HUDEP-2 (cell line): ENCODE measurements around the gene ATF1.
"Not testable (repeated sequence)": the region's sequence is repeated elsewhere in the genome, so short reads cannot be mapped to it uniquely, and the experiment has no call there.

Experiments used
- DNase-seq, 76 experiments: peaks; one replicate each; lab custom pipeline; 2025; ENCODE audit not compliant: unreplicated experiment in 76 of 76; lab: John Stamatoyannopoulos, UW

The ATF1 gene

DNA sequence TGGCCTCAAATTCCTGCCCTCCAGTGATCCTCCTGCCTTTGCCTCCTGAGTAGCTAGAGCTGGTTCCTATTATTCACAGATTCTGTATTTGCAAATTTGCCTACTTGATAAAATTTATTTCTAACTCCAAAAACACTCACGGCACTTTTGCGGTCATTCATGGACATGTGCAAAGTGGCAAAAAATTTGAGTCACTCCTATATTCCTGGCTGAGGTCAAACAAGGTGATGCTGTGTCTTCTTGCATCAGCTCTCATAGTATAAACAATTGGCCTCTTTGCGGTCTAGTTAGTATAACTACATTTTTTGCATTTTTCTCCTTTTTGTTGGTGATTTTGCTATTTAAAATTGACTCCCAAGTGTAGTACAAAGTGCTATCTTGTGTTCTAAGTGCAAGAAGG lies 24.7 kb downstream of the ATF1 start:
- no peak for DNase-seq

DNA sequence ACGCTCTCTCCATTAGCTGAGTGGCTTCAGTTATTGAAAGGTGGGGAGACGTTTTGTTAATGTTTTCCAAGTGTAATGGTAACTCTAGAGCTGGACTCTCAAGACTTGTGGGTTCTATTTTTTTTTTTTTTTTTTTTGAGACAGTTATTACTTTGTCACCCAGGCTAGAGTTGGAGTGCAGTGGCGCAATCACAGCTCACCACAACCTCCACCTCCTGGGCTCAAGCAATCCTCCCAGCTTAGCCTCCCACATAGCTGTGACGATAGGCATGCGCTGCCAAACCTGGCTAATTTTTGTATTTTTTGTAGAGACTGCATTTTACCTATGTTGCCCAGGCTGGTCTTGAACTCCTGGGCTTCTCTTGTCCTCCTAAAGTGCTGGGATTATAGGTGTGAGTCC lies 26.2 kb downstream of the ATF1 start:
- DNase-seq, result no peak

GRCh38 chr12:50799908-50800307 lies 36.0 kb downstream of the ATF1 start:
- DNase-seq, result no peak

GRCh38 chr12:50803230-50803875 lies 39.5 kb downstream of the ATF1 start:
- no peak for DNase-seq

DNA sequence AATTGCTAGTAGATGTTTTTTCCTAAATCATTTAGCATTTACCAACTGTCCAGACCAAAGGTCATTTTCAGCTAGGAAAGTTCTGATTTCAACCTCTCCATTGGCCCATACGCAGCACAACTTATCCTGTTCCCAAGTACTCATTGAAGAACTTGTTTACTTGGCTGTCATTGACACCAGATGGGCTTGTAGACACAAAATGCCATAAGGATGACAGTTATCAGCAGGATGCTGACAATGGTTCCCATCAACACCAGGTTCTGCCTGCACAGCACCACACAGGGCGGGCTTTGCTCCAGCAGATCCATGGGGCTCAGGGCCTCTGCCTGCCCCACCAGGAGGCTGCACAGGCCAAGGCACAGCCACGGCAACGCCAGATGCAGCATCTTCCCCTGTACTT lies 42.3 kb downstream of the ATF1 start:
- DNase-seq, result no peak

DNA sequence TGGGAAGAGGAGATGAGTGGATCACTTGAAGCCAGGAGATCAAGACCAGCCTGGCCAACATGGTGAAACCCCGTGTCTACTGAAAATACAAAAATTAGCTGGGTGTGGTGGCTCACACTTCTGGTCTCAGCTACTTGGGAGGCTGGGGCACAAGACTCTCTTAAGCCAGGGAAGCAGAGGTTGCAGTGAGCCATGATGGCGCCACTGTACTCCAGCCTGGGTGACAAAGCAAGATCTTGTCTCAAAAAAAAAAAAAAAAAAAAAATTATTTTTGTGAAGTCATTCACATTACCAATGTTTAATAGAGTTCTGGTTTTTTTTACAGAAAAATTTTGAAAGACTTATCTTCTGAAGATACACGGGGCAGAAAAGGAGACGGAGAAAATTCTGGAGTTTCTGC lies 45.2 kb downstream of the ATF1 start:
- DNase-seq, result peak in 1 of 76 experiments; percentile 3

DNA sequence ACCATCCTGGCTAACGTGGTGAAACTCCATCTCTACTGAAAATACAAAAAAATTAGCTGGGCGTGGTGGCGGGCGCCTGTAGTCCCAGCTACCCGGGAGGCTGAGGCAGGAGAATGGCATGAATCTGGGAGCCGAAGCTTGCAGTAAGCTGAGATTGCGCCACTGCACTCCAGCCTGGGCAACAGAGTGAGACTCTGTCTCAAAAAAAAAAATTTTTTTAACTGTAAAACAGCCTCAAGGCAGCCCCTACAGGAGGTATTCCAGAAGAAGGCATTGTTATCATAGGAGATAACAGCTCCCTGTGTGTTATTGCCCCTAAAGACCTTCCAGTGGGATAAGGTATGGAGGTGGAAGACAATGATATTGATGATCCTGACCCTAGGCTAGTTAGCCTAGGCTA lies 51.0 kb downstream of the ATF1 start:
- DNase-seq, result not testable (repeated sequence)

- DNase-seq, result no peak
Measured at GRCh38 chr12:50820177-50820576, 56.3 kb downstream of the ATF1 start.

DNA sequence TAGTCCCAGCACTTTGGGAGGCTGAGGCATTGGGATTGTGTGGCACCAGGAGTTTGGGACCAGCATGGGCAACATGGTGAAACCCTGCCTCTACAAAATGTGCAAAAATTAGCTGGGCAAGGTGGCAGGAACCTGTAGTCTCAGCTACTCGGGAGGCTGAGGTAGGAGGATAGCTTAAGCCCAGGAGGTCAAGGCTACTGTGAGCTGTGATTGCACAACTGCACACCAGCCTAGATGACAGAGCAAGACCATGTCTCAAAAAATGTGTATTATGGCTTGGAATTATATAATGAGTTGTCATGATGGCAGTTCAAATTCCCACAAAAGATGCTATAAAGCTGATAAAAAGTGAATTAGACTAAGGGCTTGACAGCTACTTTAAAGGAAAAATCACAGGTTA lies 58.2 kb downstream of the ATF1 start:
- no peak for DNase-seq

- DNase-seq, result not testable (repeated sequence)
Measured at GRCh38 chr12:50823724-50824123, 59.8 kb downstream of the ATF1 start.

DNA sequence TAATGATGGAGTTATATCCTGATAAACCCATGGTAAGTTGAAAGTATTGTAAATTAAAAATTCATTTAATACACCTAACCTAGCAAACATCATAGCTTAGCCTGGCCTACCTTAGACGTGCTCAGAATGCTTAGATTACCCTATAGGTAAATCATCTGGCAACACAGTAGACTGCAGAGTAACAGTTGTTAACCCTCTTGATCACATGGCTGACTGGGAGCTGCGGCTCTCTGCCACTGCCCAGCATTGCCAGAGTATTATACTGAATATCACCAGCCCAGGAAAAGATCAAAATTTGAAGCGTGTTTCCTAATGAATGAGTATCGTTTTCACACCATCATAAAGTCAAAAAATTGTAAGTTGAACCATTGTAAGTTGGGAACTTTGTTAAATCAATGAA lies 61.0 kb downstream of the ATF1 start:
- peak in 1 of 76 experiments; percentile 18 for DNase-seq

DNA sequence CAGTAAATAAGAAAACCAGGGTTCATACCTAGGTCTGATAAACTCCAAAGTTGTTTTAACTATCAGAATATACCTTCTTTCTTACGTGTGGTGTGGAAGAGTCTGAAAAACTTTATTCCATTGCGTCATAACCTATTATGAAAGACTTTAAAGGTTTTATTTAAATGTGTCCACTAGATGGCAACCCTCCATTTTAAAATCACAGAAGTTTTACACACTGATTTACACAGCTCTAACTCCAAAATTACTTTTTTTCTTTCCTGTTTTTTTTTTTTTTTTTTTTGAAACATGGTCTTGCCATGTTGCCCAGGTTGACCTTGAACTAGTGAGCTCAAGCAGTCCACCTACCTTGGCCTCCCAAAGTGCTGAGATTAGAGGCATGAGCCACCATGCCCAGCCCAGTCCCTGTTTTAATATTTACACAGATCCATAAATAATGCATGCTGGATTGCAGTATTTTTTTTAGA lies 61.5 kb downstream of the ATF1 start:
- DNase-seq, result peak in 21 of 76 experiments; percentile 1 to 52 (median 21)

- DNase-seq, result no peak
Measured at GRCh38 chr12:50828121-50828520, 64.2 kb downstream of the ATF1 start.

DNA sequence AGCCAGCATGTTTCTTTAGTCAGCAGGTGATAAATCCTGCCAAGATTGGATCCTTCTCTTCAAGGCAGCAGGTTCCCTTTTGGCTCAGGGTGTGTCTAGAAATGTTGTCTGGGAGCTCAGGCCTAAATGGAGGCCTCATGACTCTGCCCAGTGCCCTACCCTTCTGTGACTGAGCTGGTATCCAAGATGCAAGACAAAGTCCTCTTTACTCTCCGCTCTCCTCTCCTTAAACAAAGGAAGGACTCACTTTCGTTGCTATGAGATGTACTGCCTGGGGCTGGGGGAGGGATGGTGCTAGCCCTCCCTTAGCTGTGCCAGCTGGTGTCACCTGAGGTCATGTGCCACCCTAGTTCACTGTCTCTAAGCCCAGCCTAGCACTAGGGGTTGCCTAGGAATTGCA lies 65.0 kb downstream of the ATF1 start:
- DNase-seq, result no peak

DNA sequence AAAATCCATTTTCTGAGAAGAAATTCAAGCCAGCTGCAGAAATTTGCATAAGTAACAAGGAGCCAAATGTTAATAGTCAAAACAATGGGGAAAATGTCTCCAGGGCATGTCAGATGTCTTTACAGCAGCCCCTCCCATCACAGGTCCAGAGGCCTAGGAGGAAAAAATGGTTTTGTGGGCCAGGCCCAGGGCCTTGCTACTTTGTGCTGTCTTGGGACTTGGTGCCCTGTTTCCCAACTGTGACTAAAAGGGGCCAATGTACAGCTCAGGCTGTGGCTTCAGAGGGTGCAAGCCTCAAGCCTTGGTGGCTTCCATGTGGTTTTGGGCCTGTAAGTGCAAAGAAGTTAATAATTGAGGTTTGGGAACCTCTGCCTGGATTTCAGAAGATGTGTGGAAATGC lies 69.9 kb downstream of the ATF1 start:
- not testable (repeated sequence) for DNase-seq

DNA sequence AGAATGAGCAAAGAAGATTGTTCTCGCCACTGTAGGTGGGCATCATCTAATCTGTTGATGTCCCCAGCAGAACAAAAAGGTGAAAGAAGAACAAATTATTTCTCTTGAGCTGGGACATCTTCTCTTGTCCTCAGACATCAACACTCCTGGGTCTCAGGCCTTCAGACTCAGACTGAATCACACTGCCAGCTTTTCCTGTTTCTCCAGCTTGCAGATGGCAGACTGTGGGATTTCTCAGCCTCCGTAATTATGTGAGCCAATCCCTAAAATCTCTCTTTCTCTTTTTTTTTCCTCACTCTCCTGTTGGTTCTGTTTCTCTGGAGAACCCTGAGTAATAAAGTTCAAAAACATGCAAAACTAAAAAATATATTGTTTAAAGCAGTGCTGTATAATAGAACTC lies 75.1 kb downstream of the ATF1 start:
- DNase-seq, result no peak

DNA sequence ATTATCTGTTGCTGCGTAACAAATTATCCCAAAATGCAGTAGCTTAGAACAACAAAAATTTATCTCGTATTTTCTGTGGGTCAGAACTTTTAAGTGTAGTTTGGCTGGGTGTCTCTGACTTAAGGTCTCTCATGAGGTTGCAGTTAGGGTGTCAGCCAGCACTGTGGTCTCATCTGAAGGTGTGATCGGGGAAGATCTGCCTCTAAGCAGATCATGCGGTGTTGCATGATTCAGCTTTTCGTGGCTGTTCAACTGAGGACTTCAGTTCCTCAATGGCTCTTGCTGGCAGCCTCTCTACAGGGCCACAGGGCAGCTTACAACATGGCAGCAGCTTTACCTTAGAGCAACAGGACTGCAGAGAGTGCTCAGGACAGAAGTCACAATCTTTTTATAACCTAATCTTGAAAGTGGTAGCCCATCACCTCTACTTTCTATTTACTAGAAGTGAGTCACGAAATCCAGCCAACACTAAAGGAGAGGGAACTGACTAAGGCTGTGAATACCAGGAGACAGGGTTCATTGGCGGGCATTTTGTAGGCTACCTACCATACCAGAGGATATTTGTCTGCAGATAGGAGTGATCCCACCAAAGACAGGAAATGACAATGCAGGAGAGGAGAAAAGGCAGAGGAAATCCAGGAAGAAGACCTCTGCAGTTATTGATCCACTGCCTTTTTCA lies 77.0 kb downstream of the ATF1 start:
- DNase-seq, result no peak

DNA sequence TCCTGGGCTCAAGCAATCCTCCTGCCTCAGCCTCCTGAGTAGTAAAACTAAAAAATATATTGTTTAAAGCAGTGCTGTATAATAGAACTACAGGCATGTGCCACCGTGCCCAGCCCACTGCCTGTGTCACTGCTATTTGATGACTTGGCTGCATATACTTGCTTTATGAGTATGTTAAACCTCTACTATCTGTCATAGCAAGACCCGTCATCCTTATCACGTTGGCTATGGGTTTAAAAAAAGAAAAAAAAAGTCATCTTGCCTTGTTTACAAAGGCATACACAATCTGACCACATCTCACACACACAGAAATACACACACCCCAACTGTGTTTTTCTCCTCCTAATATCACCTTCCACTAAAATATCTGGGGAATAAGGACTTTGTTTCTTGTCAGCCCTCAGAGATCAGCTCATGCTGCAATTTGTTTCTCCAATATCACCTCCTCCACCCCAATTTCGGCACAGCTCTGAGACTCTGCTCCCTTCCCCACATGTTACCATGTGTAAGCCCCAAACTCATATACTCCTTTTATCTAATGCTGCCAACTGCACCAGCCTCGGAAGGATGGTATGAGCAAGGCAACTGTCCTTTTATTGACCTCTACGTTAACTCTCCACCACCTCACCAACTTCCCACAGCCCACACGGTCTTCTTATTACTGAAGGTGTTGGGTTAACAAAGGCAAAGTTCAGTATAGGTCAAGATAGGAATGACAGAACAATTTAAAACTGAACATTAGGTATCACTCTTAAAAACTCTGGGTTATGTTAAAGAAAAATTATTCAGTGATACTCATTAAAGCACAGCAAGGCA lies 78.0 kb downstream of the ATF1 start:
- peak in 5 of 76 experiments; percentile 3 to 41 (median 13) for DNase-seq

DNA sequence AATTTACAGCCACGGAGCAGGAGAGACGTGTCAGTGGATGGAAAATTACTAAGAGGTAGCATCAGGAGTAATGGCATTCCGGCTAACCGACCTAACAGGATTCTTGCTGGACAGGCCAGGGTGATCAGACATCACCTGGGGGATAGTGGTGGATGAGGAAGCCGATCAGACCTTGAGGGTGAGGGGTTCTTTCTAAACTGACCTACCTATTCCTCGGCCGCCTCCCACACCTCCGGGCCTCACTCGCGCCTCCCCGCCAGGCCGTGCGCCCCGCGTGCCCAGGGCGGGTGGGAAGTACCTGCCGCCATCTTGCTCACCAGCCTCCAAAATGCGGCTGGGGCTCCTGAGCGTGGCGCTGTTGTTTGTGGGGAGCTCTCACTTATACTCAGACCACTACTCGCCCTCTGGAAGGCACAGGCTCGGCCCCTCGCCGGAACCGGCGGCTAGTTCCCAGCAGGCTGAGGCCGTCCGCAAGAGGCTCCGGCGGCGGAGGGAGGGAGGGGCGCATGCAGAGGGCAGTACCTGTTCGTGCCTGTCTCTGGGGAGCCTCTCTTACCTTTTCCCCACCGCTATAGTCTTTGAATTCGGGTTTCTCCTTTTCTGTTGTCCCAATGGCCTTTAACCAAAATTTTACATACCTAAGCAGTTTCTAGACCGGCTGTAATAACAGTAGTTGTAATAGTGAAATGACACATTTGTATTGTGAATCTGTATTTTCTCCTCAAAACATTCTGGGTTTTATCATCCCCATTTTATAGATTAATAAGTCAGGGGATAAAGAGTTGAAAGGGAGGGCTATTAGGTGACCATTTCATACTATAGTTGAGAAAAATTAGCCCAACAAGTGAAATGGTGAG lies 79.0 kb downstream of the ATF1 start, which contains the start of gene TMPRSS12:
Gene TMPRSS12, plus strand, starts transcription at position 290 of the 857 bp plus-strand sequence. Its CDS starts 39 bp downstream, at position 329.
- no peak for DNase-seq

DNA sequence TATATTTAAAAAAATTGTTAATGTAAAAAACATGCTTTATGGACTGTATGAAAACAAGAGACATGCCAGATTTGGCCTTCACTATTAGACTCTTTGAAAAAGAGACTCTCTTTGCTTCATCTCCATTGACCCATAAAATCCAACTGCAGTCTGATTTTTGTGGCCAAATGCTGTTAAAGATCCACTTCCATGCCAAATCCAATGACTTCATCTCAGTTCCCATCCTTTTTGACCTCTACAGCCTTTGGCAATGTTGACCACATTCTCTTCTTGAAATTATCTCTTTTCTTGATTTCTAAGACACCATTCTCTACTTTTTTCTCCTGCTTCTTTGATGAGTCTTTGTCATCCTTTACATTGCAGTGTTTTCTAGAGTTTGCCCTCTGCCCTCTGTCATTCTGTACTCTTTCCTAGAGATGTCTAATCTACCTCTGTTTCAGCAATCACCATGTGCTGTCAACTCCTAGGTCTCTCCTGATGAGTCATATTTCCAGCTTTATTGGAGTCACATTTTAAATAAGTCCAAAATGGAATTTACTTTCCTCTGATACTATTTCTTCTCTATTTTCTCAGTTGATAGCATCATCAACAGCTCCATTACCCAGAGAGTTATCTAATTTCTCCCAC lies 81.2 kb downstream of the ATF1 start:
- no peak for DNase-seq
